Endothelial cell of umbilical vein (primary cell): ENCODE results near the gene PIP5K1C. TPM values are rescaled to one million over a fixed set of nuclear protein-coding genes. Genes with fewer than 3 reads are reported as not detected.
A peak's percentile ranks its signal among the peaks of the same experiment; 100 is the strongest.

Source experiments
- BruUV-seq: library from RNA; stranded (reverse); fragments of 400-500 nt; replicated peaks from 2 replicates; lab custom pipeline; 2021; lab: Mats Ljungman, UMichigan
- CTCF ChIA-PET: fragments of 300-600, 350-600 bp; sonication (Branson Sonifier 250); formaldehyde crosslinking; loops from one replicate; lab custom pipeline; 2021; ENCODE audit warnings: antibody characterized with exemption, inconsistent platforms; lab: Charles Lee
- POLR2A ChIA-PET: fragments of 300-600, 350-600 bp; sonication (Branson Sonifier 250); formaldehyde crosslinking; loops from one replicate; lab custom pipeline; 2021; ENCODE audit warnings: antibody characterized with exemption, inconsistent platforms; lab: Charles Lee
- DNase-seq: peaks from one replicate; pipeline ENCODE4 v3.0.0-alpha.2; 2011; ENCODE audit warnings: low read depth, low spot score
- FAIRE-seq: peaks from 2 replicates; lab custom pipeline; 2011; peaks lifted over from hg19 to GRCh38; lab: Jason Lieb, UNC
- H2AFZ ChIP-seq: 2 replicates; pipeline ENCODE4 v1.6.0; 2012; ENCODE audit warnings: low read depth, low read length, control low read depth, inconsistent platforms
- H3K27ac ChIP-seq: 2 replicates; pipeline ENCODE4 v1.5.1; 2011; ENCODE audit warnings: low read depth, mild to moderate bottlenecking, control low read depth, low read length, moderate library complexity; ENCODE audit not compliant: insufficient read depth
- H3K27me3 ChIP-seq, 2 experiments: 2 replicates each; pipeline versions ENCODE4 v1.6.0 to v1.6.1; 2011; ENCODE audit warnings: low read length in 2 of 2, mixed read lengths in 1 of 2; ENCODE audit not compliant: control insufficient read depth in 2 of 2, insufficient read depth in 2 of 2
- H3K36me3 ChIP-seq, 2 experiments: 2 replicates in 1 of 2; 3 replicates in 1 of 2; pipeline ENCODE4 v1.5.1; 2011; ENCODE audit warnings: low read length in 2 of 2, mild to moderate bottlenecking in 1 of 2, moderate library complexity in 1 of 2; ENCODE audit not compliant: control insufficient read depth in 2 of 2, insufficient read depth in 2 of 2; ENCODE audit errors: extremely low read depth in 1 of 2
- H3K4me1 ChIP-seq: 3 replicates; pipeline ENCODE4 v1.5.1; 2011; ENCODE audit warnings: mild to moderate bottlenecking, low read length; ENCODE audit not compliant: control insufficient read depth, insufficient read depth; ENCODE audit errors: extremely low read depth
- H3K4me2 ChIP-seq: 2 replicates; pipeline ENCODE4 v1.6.1; 2011; ENCODE audit warnings: low read length, control low read depth, mixed read lengths; ENCODE audit not compliant: insufficient read depth
- H3K4me3 ChIP-seq, 3 experiments: fragments of 200-600 bp in 1 of 3; sonication (generic), shearing (Covaris generic) in 1 of 3; replicated peaks in 1 of 3; 2 replicates each; pipeline ENCODE4 v1.5.1; 2011 to 2016; ENCODE audit warnings: control low read depth in 3 of 3, low read length in 3 of 3, mild to moderate bottlenecking in 2 of 3, inconsistent platforms in 1 of 3, low read depth in 1 of 3, moderate library complexity in 1 of 3; ENCODE audit not compliant: insufficient read depth in 1 of 3
- H3K79me2 ChIP-seq: 2 replicates; pipeline ENCODE4 v1.6.0; 2012; ENCODE audit warnings: low read length, inconsistent platforms; ENCODE audit not compliant: control insufficient read depth, insufficient read depth
- H3K9ac ChIP-seq: replicated peaks from 2 replicates; pipeline ENCODE3; 2011; ENCODE audit warnings: low read length, control low read depth; ENCODE audit not compliant: insufficient read depth; ENCODE audit errors: extremely low read depth
- H3K9me1 ChIP-seq: replicated peaks from 3 replicates; pipeline ENCODE4 v1.6.0; 2011; ENCODE audit warnings: mild to moderate bottlenecking, low read length; ENCODE audit not compliant: control insufficient read depth, insufficient read depth; ENCODE audit errors: extremely low read depth
- H3K9me3 ChIP-seq: replicated peaks from 2 replicates; pipeline ENCODE4 v1.5.1; 2012; ENCODE audit warnings: low read length, inconsistent platforms; ENCODE audit not compliant: control insufficient read depth, insufficient read depth
- H4K20me1 ChIP-seq: replicated peaks from 2 replicates; pipeline ENCODE3; 2011; ENCODE audit warnings: mild to moderate bottlenecking, low read length; ENCODE audit not compliant: control insufficient read depth, insufficient read depth; ENCODE audit errors: extremely low read depth
- EZH2 ChIP-seq: IDR thresholded peaks from 2 replicates; pipeline ENCODE4 v1.6.1; 2012; ENCODE audit warnings: borderline replicate concordance, low read depth, mild to moderate bottlenecking, moderate library complexity, low read length, inconsistent platforms; ENCODE audit not compliant: severe bottlenecking
- FOS ChIP-seq: IDR thresholded peaks from 2 replicates; pipeline ENCODE4 v1.6.1; 2011; ENCODE audit warnings: mild to moderate bottlenecking, low read length, moderate library complexity, borderline replicate concordance; ENCODE audit not compliant: insufficient read depth
- MYC ChIP-seq: IDR thresholded peaks from one replicate; pipeline ENCODE4 v1.6.1; 2011; ENCODE audit warnings: mild to moderate bottlenecking, low read depth, low read length
- POLR2A ChIP-seq: IDR thresholded peaks from 2 replicates; pipeline ENCODE4 v1.6.1; 2012; ENCODE audit warnings: low read depth, mild to moderate bottlenecking, control low read depth, low read length
- POLR2AphosphoS5 ChIP-seq: IDR thresholded peaks from 2 replicates; pipeline ENCODE4 v1.6.1; 2012; ENCODE audit warnings: low read depth, mild to moderate bottlenecking, control low read depth, low read length, moderate library complexity; ENCODE audit not compliant: insufficient read depth
- dilution Hi-C: fragments of 300-500 bp; cut with MboI; formaldehyde crosslinking; loops from one replicate; pipeline ENCODE4 v1.15.0; 2019; ENCODE audit warnings: low sequenced_read_pairs; ENCODE audit not compliant: extremely low pct_ligation_motif_present
- intact Hi-C: fragments of 100-400 bp; cut with micrococcal nuclease; formaldehyde crosslinking; loops from one replicate; pipeline ENCODE4 v1.10.0; 2022
- polyA plus RNA-seq, 4 experiments: library from polyadenylated mRNA; depleted of rRNA in 3 of 4; stranded (reverse) in 3 of 4; unstranded in 1 of 4; fragments of >200 nt; gene quantifications; 2 replicates each; pipeline versions ENCODE4 v1.2.1 to v1.2.3, GENCODE V29; 2011 to 2012; ENCODE audit warnings: missing spikeins in 1 of 4
- total RNA-seq: library from RNA; stranded (reverse); gene quantifications from 2 replicates; pipeline ENCODE4 v1.2.3, GENCODE V29; 2021
- TF ChIP-seq, protein P1 (sequence below): IDR thresholded peaks from 2 replicates; pipeline ENCODE4 v1.6.1; 2011; ENCODE audit not compliant: insufficient read depth, insufficient read length
- TF ChIP-seq, protein P2 (sequence below), 2 donors: IDR thresholded peaks; 1 replicate in 1 of 2; 2 replicates in 1 of 2; pipeline ENCODE4 v1.5.1; 2011; ENCODE audit warnings: low read length in 2 of 2, mild to moderate bottlenecking in 2 of 2, moderate library complexity in 2 of 2, control low read depth in 1 of 2, inconsistent platforms in 1 of 2, low read depth in 1 of 2; ENCODE audit not compliant: insufficient read depth in 1 of 2; ENCODE audit errors: extremely low read depth in 1 of 2

Gene PIP5K1C
- total and polyA plus RNA-seq, 2 donors (not counting 3 experiments of a cell fraction or from before 2014, with no cell fraction given), result 31.6 to 79.5 TPM

DNA sequence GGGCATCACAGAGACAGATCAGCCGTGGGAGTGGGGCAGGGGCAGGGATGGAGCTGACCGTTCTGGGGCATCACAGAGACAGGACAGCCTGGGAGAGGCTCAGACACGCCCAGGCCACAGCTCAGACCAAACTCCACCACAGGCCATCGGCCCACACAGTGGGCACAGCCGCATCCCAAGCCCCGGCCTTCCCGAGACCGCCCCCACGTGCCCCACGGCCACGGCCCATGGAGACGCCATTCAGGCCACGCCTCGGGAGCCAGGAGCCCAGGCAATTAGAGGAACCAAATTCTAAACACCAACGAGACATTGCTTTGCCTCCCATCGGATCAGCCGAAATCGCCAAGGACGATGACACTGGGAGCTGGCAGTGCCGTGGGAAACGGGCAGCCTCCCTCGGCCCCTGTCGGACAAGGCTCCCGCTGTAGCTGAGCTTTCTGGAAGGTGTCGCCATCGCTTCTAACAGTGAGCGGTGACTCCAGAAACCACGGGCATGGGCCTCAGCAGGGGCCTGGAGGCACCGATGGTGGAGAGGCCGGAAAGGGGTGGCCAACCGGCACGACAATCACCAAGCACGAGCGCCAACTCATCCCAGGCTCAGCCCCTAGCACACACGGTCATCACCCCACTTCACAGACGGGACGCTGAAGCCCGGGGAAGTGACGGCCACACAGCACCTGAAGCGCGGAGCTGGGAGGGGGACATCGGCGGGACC lies 2.4 kb downstream of the PIP5K1C start:
- H3K27me3 ChIP-seq, result no peaks in the 10 kb centered on the region
- intact Hi-C loops (no loop called here), dilution Hi-C loops (no loop called here)
- H3K9ac ChIP-seq, result no peak overlapping the region
- H3K4me2 ChIP-seq, result peak overlapping the region; percentile 74
- no TSS peak for BruUV-seq
- FAIRE-seq, result no peak
- peaks cover 2 to 5% of the 10 kb centered on the region in 2 experiments for H3K36me3 ChIP-seq
- DNase-seq, result no peak
- H3K9me3 ChIP-seq, result no peaks in the 10 kb centered on the region
- peak overlapping the region in 1 of 3 experiments; percentile 3 for H3K4me3 ChIP-seq
- CTCF ChIA-PET, result interaction anchor here (1.0 to 1.9 kb wide), 6 partner anchors 8 to 32 kb away, joined by 3 to 8 read pairs (median 5); no protein-coding TSS in a partner anchor
- H2AFZ ChIP-seq, result no peak overlapping the region
- H3K4me1 ChIP-seq, result peaks cover 8% of the 10 kb centered on the region
- TF ChIP-seq, protein P1, sequence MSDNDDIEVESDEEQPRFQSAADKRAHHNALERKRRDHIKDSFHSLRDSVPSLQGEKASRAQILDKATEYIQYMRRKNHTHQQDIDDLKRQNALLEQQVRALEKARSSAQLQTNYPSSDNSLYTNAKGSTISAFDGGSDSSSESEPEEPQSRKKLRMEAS, result no peak
- TF ChIP-seq, protein P2, sequence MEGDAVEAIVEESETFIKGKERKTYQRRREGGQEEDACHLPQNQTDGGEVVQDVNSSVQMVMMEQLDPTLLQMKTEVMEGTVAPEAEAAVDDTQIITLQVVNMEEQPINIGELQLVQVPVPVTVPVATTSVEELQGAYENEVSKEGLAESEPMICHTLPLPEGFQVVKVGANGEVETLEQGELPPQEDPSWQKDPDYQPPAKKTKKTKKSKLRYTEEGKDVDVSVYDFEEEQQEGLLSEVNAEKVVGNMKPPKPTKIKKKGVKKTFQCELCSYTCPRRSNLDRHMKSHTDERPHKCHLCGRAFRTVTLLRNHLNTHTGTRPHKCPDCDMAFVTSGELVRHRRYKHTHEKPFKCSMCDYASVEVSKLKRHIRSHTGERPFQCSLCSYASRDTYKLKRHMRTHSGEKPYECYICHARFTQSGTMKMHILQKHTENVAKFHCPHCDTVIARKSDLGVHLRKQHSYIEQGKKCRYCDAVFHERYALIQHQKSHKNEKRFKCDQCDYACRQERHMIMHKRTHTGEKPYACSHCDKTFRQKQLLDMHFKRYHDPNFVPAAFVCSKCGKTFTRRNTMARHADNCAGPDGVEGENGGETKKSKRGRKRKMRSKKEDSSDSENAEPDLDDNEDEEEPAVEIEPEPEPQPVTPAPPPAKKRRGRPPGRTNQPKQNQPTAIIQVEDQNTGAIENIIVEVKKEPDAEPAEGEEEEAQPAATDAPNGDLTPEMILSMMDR (IDR thresholded peaks at IDR 0.05; ENCODE audit: extremely low read depth in 1 of 2, insufficient read depth in 1 of 2, low read depth in 1 of 2, low read length in 2 of 2), result no peak
- no peak for TF ChIP-seq MYC
- TF ChIP-seq EZH2, result no peak
- no peak for TF ChIP-seq POLR2A
- TF ChIP-seq POLR2AphosphoS5, result no peak
- no peak for TF ChIP-seq FOS
- peaks cover 4% of the 10 kb centered on the region for H4K20me1 ChIP-seq
- H3K9me1 ChIP-seq, result no peaks in the 10 kb centered on the region
- POLR2A ChIA-PET, result interaction anchor here (0.6 to 1.4 kb wide), 3 partner anchors 27 to 129 kb away, joined by 3 to 6 read pairs (median 5); no protein-coding TSS in a partner anchor
- no peak overlapping the region for H3K27ac ChIP-seq
- peaks cover 60% of the 10 kb centered on the region for H3K79me2 ChIP-seq
